Measurements from ENCODE around the gene NFAT5. TPM values are rescaled to one million over a fixed set of nuclear protein-coding genes. Genes with fewer than 3 reads are reported as not detected.
"Not testable (repeated sequence)": the region's sequence is repeated elsewhere in the genome, so short reads cannot be mapped to it uniquely, and the experiment has no call there.

Gene NFAT5
- polyA plus RNA-seq, result 10 to 100 TPM in 1 of 4 donors, 1 to 10 TPM in 2, under 1 TPM in 1; 0.89 to 24.7 (median 3.3) TPM
- long read RNA-seq, donor 1, result 0 reads
- long read RNA-seq, donor 2, partial matches to known transcripts, result 6 of 6 reads
- long read RNA-seq, donor 2, other reads (novel, unspliced or antisense), result 0 of 6 reads
- long read RNA-seq, donor 3, result 0 reads
- long read RNA-seq, donor 4, result 0 reads
- long read RNA-seq, donor 5, partial matches to known transcripts, result 0 of 1 reads
- long read RNA-seq, donor 5, other reads (novel, unspliced or antisense), result 0 of 1 reads
- long read RNA-seq, donor 6, result 0 reads
- long read RNA-seq, donor 7, result 0 reads
- long read RNA-seq, donor 8, result 0 reads
- long read RNA-seq, donor 9, full-length matches to known transcripts, result 1 of 1 reads
- long read RNA-seq, donor 9, partial matches to known transcripts, result 0 of 1 reads
- long read RNA-seq, donor 9, other reads (novel, unspliced or antisense), result 0 of 1 reads
- long read RNA-seq, donor 10, partial matches to known transcripts, result 15 of 15 reads
- long read RNA-seq, donor 10, other reads (novel, unspliced or antisense), result 0 of 15 reads

DNA sequence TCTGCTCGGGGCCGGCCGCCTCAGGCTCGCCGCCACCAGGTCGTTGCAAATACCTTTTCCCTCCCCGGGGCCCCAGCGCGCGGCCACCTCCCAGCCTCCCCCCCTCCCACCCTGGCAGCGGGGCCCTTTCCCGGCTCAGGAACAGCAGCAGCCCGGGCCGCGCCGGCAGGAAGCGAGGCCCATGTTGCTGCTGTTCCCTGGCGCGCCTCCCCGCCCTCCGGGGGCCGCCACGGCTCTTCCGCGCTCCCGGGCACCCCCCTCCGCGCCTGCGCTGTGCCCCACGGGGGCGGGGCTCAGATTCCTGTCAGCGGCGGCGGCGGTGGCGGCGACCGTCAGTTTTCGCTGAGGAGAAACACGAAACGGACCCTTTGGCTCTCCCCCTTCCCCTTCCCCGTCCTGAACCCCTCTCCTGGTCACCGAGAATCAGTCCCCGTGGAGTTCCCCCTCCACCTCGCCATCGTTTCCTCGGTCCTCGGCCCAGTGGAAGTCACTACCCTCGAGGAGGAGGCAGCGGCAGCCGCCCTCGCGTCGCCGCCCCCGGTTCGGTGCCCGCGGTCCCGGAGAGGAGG is at the start of gene NFAT5:
NFAT5 (plus strand) TSS at position 296 of the 569 bp plus-strand sequence. CDS start 336 bp downstream, outside the sequence.
- H3K27ac ChIP-seq (ENCODE audit: low read depth in 1 of 3, low read length in 2 of 3), result peak within 1 kb of the TSS; percentile 96 to 98 (median 98)
- DNase-seq (peak; percentile 80 to 97), FAIRE-seq (no peak)
- H3K4me3 ChIP-seq (ENCODE audit: low read depth in 1 of 3, low read length in 3 of 3), result peak within 1 kb of the TSS; percentile 82 to 96 (median 95)
- H3K4me1 ChIP-seq (ENCODE audit: control insufficient read depth in 3 of 3, insufficient read depth in 2 of 3, low read depth in 1 of 3, low read length in 2 of 3), result peaks cover 6 to 25% (median 8%) of the 10 kb centered on the region in 3 donors
- no peaks in the 10 kb centered on the region for H3K36me3 ChIP-seq (ENCODE audit: control insufficient read depth in 3 of 3, insufficient read depth in 2 of 3, low read depth in 1 of 3, low read length in 3 of 3)
- 0% methylated on average over 40 to 60 of the region's 60 CpGs for whole genome bisulfite sequencing, 3 donors
- H3K27me3 ChIP-seq (ENCODE audit: control insufficient read depth in 3 of 3, insufficient read depth in 3 of 3, low read length in 3 of 3), result no peaks in the 10 kb centered on the region
- no peaks in the 10 kb centered on the region for H3K9me3 ChIP-seq (ENCODE audit: control insufficient read depth in 2 of 2, insufficient read depth in 1 of 2, low read depth in 1 of 2, low read length in 1 of 2)

- not testable (repeated sequence) for H3K4me1 ChIP-seq (ENCODE audit: control insufficient read depth in 3 of 3, insufficient read depth in 2 of 3, low read depth in 1 of 3, low read length in 2 of 3); H3K4me3 ChIP-seq (ENCODE audit: low read depth in 1 of 3, low read length in 3 of 3); H3K27me3 ChIP-seq (ENCODE audit: control insufficient read depth in 3 of 3, insufficient read depth in 3 of 3, low read length in 3 of 3); H3K27ac ChIP-seq (ENCODE audit: low read depth in 1 of 3, low read length in 2 of 3); FAIRE-seq; H3K9me3 ChIP-seq (ENCODE audit: control insufficient read depth in 2 of 2, insufficient read depth in 1 of 2, low read depth in 1 of 2, low read length in 1 of 2); H3K36me3 ChIP-seq (ENCODE audit: control insufficient read depth in 3 of 3, insufficient read depth in 2 of 3, low read depth in 1 of 3, low read length in 3 of 3); DNase-seq
- 95 to 97% (median 95%) methylated on average over 5 to 6 of the region's 6 CpGs for WGBS, 3 donors
Measured at GRCh38 chr16:69517914-69518313, 47.9 kb upstream of the NFAT5 start.

- no peaks in the 10 kb centered on the region for H3K9me3 ChIP-seq (ENCODE audit: control insufficient read depth in 2 of 2, insufficient read depth in 1 of 2, low read depth in 1 of 2, low read length in 1 of 2)
- no peaks in the 10 kb centered on the region for H3K36me3 ChIP-seq (ENCODE audit: control insufficient read depth in 3 of 3, insufficient read depth in 2 of 3, low read depth in 1 of 3, low read length in 3 of 3)
- H3K27ac ChIP-seq (ENCODE audit: low read depth in 1 of 3, low read length in 2 of 3), result no peak overlapping the region
- WGBS, 3 donors, result 98 to 99% (median 99%) methylated on average over 4 of the region's 4 CpGs
- FAIRE-seq, result no peak
- no peaks in the 10 kb centered on the region for H3K4me1 ChIP-seq (ENCODE audit: control insufficient read depth in 3 of 3, insufficient read depth in 2 of 3, low read depth in 1 of 3, low read length in 2 of 3)
- no peaks in the 10 kb centered on the region for H3K27me3 ChIP-seq (ENCODE audit: control insufficient read depth in 3 of 3, insufficient read depth in 3 of 3, low read length in 3 of 3)
- no peak for DNase-seq
- no peak overlapping the region for H3K4me3 ChIP-seq (ENCODE audit: low read depth in 1 of 3, low read length in 3 of 3)
Measured at GRCh38 chr16:69520413-69520799, 45.4 kb upstream of the NFAT5 start.

DNA sequence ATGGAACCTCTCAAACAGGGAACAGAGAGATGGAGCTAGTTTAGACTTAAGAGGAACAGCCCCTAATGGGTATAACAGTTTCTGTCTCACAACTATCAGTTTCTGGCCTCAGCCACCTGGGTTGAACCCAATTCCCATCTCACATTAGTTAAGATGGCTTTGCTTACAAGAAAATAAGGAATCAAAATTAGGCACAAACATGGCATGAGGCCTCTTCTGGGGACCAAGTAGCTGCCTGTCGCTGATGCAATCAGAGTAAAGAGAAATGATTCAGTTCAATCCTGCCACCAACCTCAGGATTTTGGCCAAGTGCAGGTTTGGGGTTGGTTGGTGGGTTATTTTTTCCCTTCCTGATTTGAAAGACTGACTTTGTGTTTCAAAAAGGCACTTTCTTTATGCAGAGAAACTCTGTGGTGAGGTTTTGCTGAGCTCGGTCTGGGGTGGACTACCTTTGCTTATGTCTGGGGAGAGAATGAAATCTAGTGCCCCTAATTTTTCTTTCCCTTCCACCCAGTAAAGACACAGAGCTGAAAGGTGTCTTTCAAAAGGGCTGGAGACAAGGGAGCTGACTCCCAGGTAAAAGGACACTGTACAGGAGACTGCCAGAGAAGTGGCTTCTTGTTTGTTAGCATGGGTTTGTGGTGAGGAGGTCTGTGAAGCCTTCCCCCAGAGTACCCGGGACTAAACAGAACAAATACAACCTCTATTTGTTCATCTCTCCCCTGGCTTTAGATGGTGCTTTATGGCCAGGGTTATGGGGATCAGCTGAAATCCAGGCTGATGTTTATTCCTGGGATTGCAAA is 44.8 kb upstream of the NFAT5 start:
- DNase-seq (no peak), FAIRE-seq (no peak)
- no peaks in the 10 kb centered on the region for H3K9me3 ChIP-seq (ENCODE audit: control insufficient read depth in 2 of 2, insufficient read depth in 1 of 2, low read depth in 1 of 2, low read length in 1 of 2)
- H3K27me3 ChIP-seq (ENCODE audit: control insufficient read depth in 3 of 3, insufficient read depth in 3 of 3, low read length in 3 of 3), result no peaks in the 10 kb centered on the region
- H3K27ac ChIP-seq (ENCODE audit: low read depth in 1 of 3, low read length in 2 of 3), result no peak overlapping the region
- H3K4me3 ChIP-seq (ENCODE audit: low read depth in 1 of 3, low read length in 3 of 3), result no peak overlapping the region
- no peaks in the 10 kb centered on the region for H3K4me1 ChIP-seq (ENCODE audit: control insufficient read depth in 3 of 3, insufficient read depth in 2 of 3, low read depth in 1 of 3, low read length in 2 of 3)
- no peaks in the 10 kb centered on the region for H3K36me3 ChIP-seq (ENCODE audit: control insufficient read depth in 3 of 3, insufficient read depth in 2 of 3, low read depth in 1 of 3, low read length in 3 of 3)
- 56 to 75% (median 65%) methylated on average over 3 of the region's 3 CpGs for WGBS, 3 donors

- Histone ChIP-seq H3K4me1 (ENCODE audit: control insufficient read depth in 3 of 3, insufficient read depth in 2 of 3, low read depth in 1 of 3, low read length in 2 of 3) (no peaks in the 10 kb centered on the region), H3K27ac (ENCODE audit: low read depth in 1 of 3, low read length in 2 of 3) (no peak overlapping the region), H3K27me3 (ENCODE audit: control insufficient read depth in 3 of 3, insufficient read depth in 3 of 3, low read length in 3 of 3) (no peaks in the 10 kb centered on the region), H3K9me3 (ENCODE audit: control insufficient read depth in 2 of 2, insufficient read depth in 1 of 2, low read depth in 1 of 2, low read length in 1 of 2) (no peaks in the 10 kb centered on the region), H3K36me3 (ENCODE audit: control insufficient read depth in 3 of 3, insufficient read depth in 2 of 3, low read depth in 1 of 3, low read length in 3 of 3) (no peaks in the 10 kb centered on the region), H3K4me3 (ENCODE audit: low read depth in 1 of 3, low read length in 3 of 3) (no peak overlapping the region)
- no peak for DNase-seq
- FAIRE-seq, result no peak
- 95 to 96% (median 96%) methylated on average over 5 of the region's 5 CpGs for WGBS, 3 donors
Measured at GRCh38 chr16:69522041-69522578, 43.7 kb upstream of the NFAT5 start.

GRCh38 chr16:69522732-69523404 is 42.9 kb upstream of the NFAT5 start:
- 94 to 96% (median 95%) methylated on average over 7 of the region's 7 CpGs for WGBS, 3 donors
- Histone ChIP-seq H3K4me3 (ENCODE audit: low read depth in 1 of 3, low read length in 3 of 3) (no peak overlapping the region), H3K36me3 (ENCODE audit: control insufficient read depth in 3 of 3, insufficient read depth in 2 of 3, low read depth in 1 of 3, low read length in 3 of 3) (no peaks in the 10 kb centered on the region), H3K27ac (ENCODE audit: low read depth in 1 of 3, low read length in 2 of 3) (no peak overlapping the region), H3K4me1 (ENCODE audit: control insufficient read depth in 3 of 3, insufficient read depth in 2 of 3, low read depth in 1 of 3, low read length in 2 of 3) (no peaks in the 10 kb centered on the region), H3K9me3 (ENCODE audit: control insufficient read depth in 2 of 2, insufficient read depth in 1 of 2, low read depth in 1 of 2, low read length in 1 of 2) (no peaks in the 10 kb centered on the region), H3K27me3 (ENCODE audit: control insufficient read depth in 3 of 3, insufficient read depth in 3 of 3, low read length in 3 of 3) (no peaks in the 10 kb centered on the region)
- DNase-seq, result no peak
- FAIRE-seq, result no peak

DNA sequence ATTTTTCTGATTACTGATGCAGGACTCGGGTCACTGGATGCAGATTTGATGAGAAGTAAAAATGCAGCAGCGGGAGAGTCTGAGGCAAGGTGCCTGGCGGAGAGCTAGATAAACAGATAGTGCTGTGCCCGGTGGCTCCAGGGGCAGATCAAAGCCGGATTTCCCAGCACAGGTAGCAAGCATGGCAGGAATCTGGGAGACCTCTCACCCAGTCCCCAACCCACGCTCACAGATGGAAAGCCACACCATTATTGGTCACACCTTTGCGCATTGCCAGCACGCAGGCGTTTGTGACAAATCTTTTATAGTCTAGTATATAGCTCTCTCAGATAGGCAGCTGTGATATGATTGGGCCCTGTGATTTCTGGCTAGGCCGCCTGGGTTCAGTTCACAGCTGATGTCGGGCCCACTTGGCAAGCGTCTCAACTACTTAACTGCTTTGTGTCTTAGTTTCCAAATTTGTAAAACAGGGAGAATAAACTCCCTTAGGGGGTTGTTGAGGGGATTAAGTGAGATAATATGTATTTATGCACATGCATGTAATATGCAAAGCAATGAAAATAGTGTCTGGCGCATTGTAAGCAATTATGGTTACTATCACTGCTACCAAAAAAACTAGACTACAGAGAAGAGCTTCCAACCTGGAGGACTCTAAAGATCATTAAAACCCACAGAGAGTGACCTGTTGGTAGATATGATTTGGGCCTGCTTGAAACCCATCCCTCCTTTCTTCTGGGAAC is 42.0 kb upstream of the NFAT5 start:
- 25 to 70% (median 38%) methylated on average over 13 of the region's 13 CpGs for WGBS, 3 donors
- Histone ChIP-seq H3K4me3 (ENCODE audit: low read depth in 1 of 3, low read length in 3 of 3) (no peak overlapping the region), H3K4me1 (ENCODE audit: control insufficient read depth in 3 of 3, insufficient read depth in 2 of 3, low read depth in 1 of 3, low read length in 2 of 3) (no peaks in the 10 kb centered on the region), H3K9me3 (ENCODE audit: control insufficient read depth in 2 of 2, insufficient read depth in 1 of 2, low read depth in 1 of 2, low read length in 1 of 2) (no peaks in the 10 kb centered on the region), H3K36me3 (ENCODE audit: control insufficient read depth in 3 of 3, insufficient read depth in 2 of 3, low read depth in 1 of 3, low read length in 3 of 3) (no peaks in the 10 kb centered on the region), H3K27ac (ENCODE audit: low read depth in 1 of 3, low read length in 2 of 3) (no peak overlapping the region), H3K27me3 (ENCODE audit: control insufficient read depth in 3 of 3, insufficient read depth in 3 of 3, low read length in 3 of 3) (no peaks in the 10 kb centered on the region)
- FAIRE-seq (no peak), DNase-seq (peak in 1 of 2 donors; percentile 72)
